H1 (cell line): ENCODE data around the gene MARCHF9. TPM values are rescaled to one million over a fixed set of nuclear protein-coding genes. Genes with fewer than 3 reads are reported as not detected.

Experiments used
- CTCF ChIA-PET: fragments of 300-600 bp; sonication (Branson Sonifier 250); formaldehyde crosslinking; loops from one replicate; lab custom pipeline; 2021; ENCODE audit not compliant: partially characterized antibody; lab: Charles Lee
- POLR2A ChIA-PET: fragments of 300-600 bp; sonication (Branson Sonifier 250); formaldehyde crosslinking; loops from one replicate; lab custom pipeline; 2021; ENCODE audit warnings: inconsistent platforms; ENCODE audit not compliant: partially characterized antibody; lab: Charles Lee
- DNase-seq, 2 experiments: peaks; one replicate each; pipeline versions ENCODE4 v3.0.0 to v3.0.0-alpha.2; 2010 to 2022; ENCODE audit warnings: low spot score in 2 of 2, low read depth in 1 of 2, mixed read lengths in 1 of 2
- FAIRE-seq: peaks from 2 replicates; lab custom pipeline; 2011; peaks lifted over from hg19 to GRCh38; lab: Jason Lieb, UNC
- H2AFZ ChIP-seq: 2 replicates; pipeline ENCODE4 v1.8.1; 2012; ENCODE audit warnings: low read length, inconsistent platforms
- H2AK5ac ChIP-seq: 2 replicates; pipeline ENCODE4 v1.6.1; 2013; ENCODE audit warnings: low read depth, low read length
- H2BK120ac ChIP-seq: replicated peaks from 2 replicates; pipeline ENCODE3; 2013; ENCODE audit warnings: low read depth, low read length, inconsistent platforms
- H2BK12ac ChIP-seq: 2 replicates; pipeline ENCODE4 v1.6.1; 2013; ENCODE audit warnings: low read depth, low read length
- H2BK15ac ChIP-seq: 2 replicates; pipeline ENCODE4 v1.6.1; 2013; ENCODE audit warnings: low read length
- H2BK20ac ChIP-seq: 2 replicates; pipeline ENCODE4 v1.6.1; 2013; ENCODE audit warnings: low read length
- H2BK5ac ChIP-seq: 2 replicates; pipeline ENCODE4 v1.6.1; 2013; ENCODE audit warnings: low read depth, low read length
- H3K14ac ChIP-seq: 2 replicates; pipeline ENCODE4 v1.6.1; 2013; ENCODE audit warnings: inconsistent platforms; ENCODE audit not compliant: insufficient read length
- H3K18ac ChIP-seq: 2 replicates; pipeline ENCODE4 v1.6.1; 2013; ENCODE audit warnings: low read length; ENCODE audit errors: extremely low read depth
- H3K23ac ChIP-seq: 2 replicates; pipeline ENCODE4 v1.6.1; 2013; ENCODE audit warnings: inconsistent platforms; ENCODE audit not compliant: insufficient read length
- H3K23me2 ChIP-seq: 2 replicates; pipeline ENCODE4 v1.6.1; 2013; ENCODE audit warnings: low read depth, low read length
- H3K27ac ChIP-seq: 2 replicates; pipeline ENCODE4 v1.6.1; 2011; ENCODE audit warnings: low read depth, low read length, inconsistent platforms
- H3K27me3 ChIP-seq, 4 experiments: replicated peaks in 1 of 4; 1 replicate in 1 of 4; 2 replicates in 3 of 4; pipeline versions ENCODE4 v1.6.1 to v1.8.1; 2011 to 2013; ENCODE audit warnings: low read length in 3 of 4, mild to moderate bottlenecking in 3 of 4, inconsistent platforms in 2 of 4, mixed read lengths in 2 of 4, moderate library complexity in 1 of 4; ENCODE audit not compliant: control insufficient read depth in 3 of 4, insufficient read depth in 3 of 4; ENCODE audit errors: extremely low read depth in 1 of 4
- H3K36me3 ChIP-seq, 4 experiments: 2 replicates each; pipeline versions ENCODE4 v1.6.1 to v1.8.1; 2011 to 2013; ENCODE audit warnings: mild to moderate bottlenecking in 4 of 4, low read length in 3 of 4, moderate library complexity in 2 of 4, control low read depth in 1 of 4, inconsistent platforms in 1 of 4; ENCODE audit not compliant: insufficient read depth in 4 of 4, control insufficient read depth in 2 of 4
- H3K4ac ChIP-seq: replicated peaks from 2 replicates; pipeline ENCODE3; 2013; ENCODE audit warnings: low read length, low read depth, mixed read lengths, inconsistent platforms; ENCODE audit not compliant: insufficient read length
- H3K4me1 ChIP-seq, 4 experiments: replicated peaks in 1 of 4; 1 replicate in 1 of 4; 2 replicates in 3 of 4; pipeline versions ENCODE4 v1.6.1 to v1.8.1; 2011 to 2013; ENCODE audit warnings: low read length in 3 of 4, inconsistent platforms in 2 of 4, mixed read lengths in 1 of 4; ENCODE audit not compliant: insufficient read depth in 4 of 4, control insufficient read depth in 3 of 4
- H3K4me2 ChIP-seq, 2 experiments: 2 replicates each; pipeline versions ENCODE4 v1.6.1 to v1.8.1; 2011 to 2013; ENCODE audit warnings: low read depth in 2 of 2, low read length in 2 of 2, control low read depth in 1 of 2, inconsistent platforms in 1 of 2, mild to moderate bottlenecking in 1 of 2; ENCODE audit not compliant: insufficient read depth in 1 of 2
- H3K4me3 ChIP-seq, 4 experiments: fragments of 200-600, 300-600 bp in 1 of 4; sonication (generic), shearing (Covaris generic), sonication (Bioruptor Twin) in 1 of 4; 2 replicates each; pipeline versions ENCODE4 v1.5.1 to v1.8.1; 2011 to 2016; ENCODE audit warnings: low read length in 4 of 4, low read depth in 3 of 4, control low read depth in 2 of 4, inconsistent platforms in 2 of 4, mild to moderate bottlenecking in 2 of 4, mixed read lengths in 1 of 4, moderate library complexity in 1 of 4; ENCODE audit not compliant: insufficient read depth in 2 of 4; ENCODE audit errors: extremely low read depth in 1 of 4
- H3K56ac ChIP-seq: replicated peaks from 2 replicates; pipeline ENCODE3; 2013; ENCODE audit warnings: low read depth, mild to moderate bottlenecking, mixed read lengths, low read length, inconsistent platforms; ENCODE audit not compliant: insufficient read length
- H3K79me1 ChIP-seq: 2 replicates; pipeline ENCODE4 v1.6.1; 2013; ENCODE audit warnings: low read depth, low read length, control low read depth
- H3K79me2 ChIP-seq, 2 experiments: 2 replicates each; pipeline versions ENCODE4 v1.6.1 to v1.8.1; 2012 to 2013; ENCODE audit warnings: low read length in 2 of 2, mild to moderate bottlenecking in 2 of 2, inconsistent platforms in 1 of 2; ENCODE audit not compliant: insufficient read depth in 2 of 2, control insufficient read depth in 1 of 2
- H3K9ac ChIP-seq, 4 experiments: replicated peaks in 1 of 4; 1 replicate in 1 of 4; 2 replicates in 3 of 4; pipeline versions ENCODE4 v1.6.1 to v1.8.1; 2011 to 2013; ENCODE audit warnings: low read depth in 3 of 4, low read length in 3 of 4, control low read depth in 2 of 4, mild to moderate bottlenecking in 2 of 4, moderate library complexity in 2 of 4, inconsistent platforms in 1 of 4; ENCODE audit errors: extremely low read depth in 1 of 4
- H3K9me3 ChIP-seq, 2 experiments: 2 replicates each; pipeline versions ENCODE4 v1.6.1 to v1.8.1; 2012 to 2013; ENCODE audit warnings: mild to moderate bottlenecking in 2 of 2, moderate library complexity in 2 of 2, control low read depth in 1 of 2, inconsistent platforms in 1 of 2, low read depth in 1 of 2, low read length in 1 of 2, mixed read lengths in 1 of 2; ENCODE audit not compliant: insufficient read depth in 2 of 2
- H4K20me1 ChIP-seq, 2 experiments: replicated peaks in 1 of 2; 2 replicates each; pipeline versions ENCODE3 to v1.8.1; 2011 to 2013; ENCODE audit warnings: inconsistent platforms in 2 of 2, low read length in 2 of 2, mild to moderate bottlenecking in 1 of 2; ENCODE audit not compliant: insufficient read depth in 2 of 2, control insufficient read depth in 1 of 2
- H4K5ac ChIP-seq: 2 replicates; pipeline ENCODE4 v1.6.1; 2013; ENCODE audit warnings: low read length, low read depth, mixed read lengths, inconsistent platforms; ENCODE audit not compliant: insufficient read length
- H4K8ac ChIP-seq: 2 replicates; pipeline ENCODE4 v1.8.0; 2013; ENCODE audit warnings: mild to moderate bottlenecking, moderate library complexity, low read length, inconsistent platforms; ENCODE audit not compliant: insufficient read depth; ENCODE audit errors: extremely low read depth
- H4K91ac ChIP-seq: replicated peaks from 2 replicates; pipeline ENCODE3; 2013; ENCODE audit warnings: low read length, mixed read lengths, inconsistent platforms; ENCODE audit not compliant: insufficient read length
- BCL11A ChIP-seq, 2 experiments: IDR thresholded peaks; one replicate each; pipeline ENCODE4 v1.6.1; 2011; ENCODE audit warnings: low read depth in 2 of 2, low read length in 2 of 2, mild to moderate bottlenecking in 2 of 2
- BRCA1 ChIP-seq: IDR thresholded peaks from 2 replicates; pipeline ENCODE4 v1.6.1; 2012; ENCODE audit warnings: low read depth, low read length, improper control_type of control experiment
- CREB1 ChIP-seq: IDR thresholded peaks from 2 replicates; pipeline ENCODE4 v1.6.1; 2012; ENCODE audit warnings: inconsistent platforms
- EGR1 ChIP-seq: IDR thresholded peaks from 2 replicates; pipeline ENCODE4 v1.6.1; 2011; ENCODE audit warnings: low read depth, low read length, borderline replicate concordance
- EZH2 ChIP-seq: fragments of 200-600 bp; sonication (generic); IDR thresholded peaks from 2 replicates; pipeline ENCODE4 v1.7.1; 2012; ENCODE audit warnings: low read depth, mild to moderate bottlenecking, moderate library complexity, low read length, inconsistent platforms; ENCODE audit not compliant: severe bottlenecking
- JUN ChIP-seq: IDR thresholded peaks from 2 replicates; pipeline ENCODE4 v1.6.1; 2011; ENCODE audit warnings: low read depth, mild to moderate bottlenecking, improper control_type of control experiment, low read length
- KDM4A ChIP-seq: IDR thresholded peaks from one replicate; pipeline ENCODE4 v1.7.1; 2012; ENCODE audit warnings: low read depth, mild to moderate bottlenecking, moderate library complexity, low read length, inconsistent platforms; ENCODE audit not compliant: severe bottlenecking
- RAD21 ChIP-seq, 2 experiments: IDR thresholded peaks in 1 of 2; conservative IDR thresholded peaks in 1 of 2; 2 replicates each; pipeline ENCODE4 v1.6.1; 2011; ENCODE audit warnings: low read depth in 2 of 2, low read length in 2 of 2, improper control_type of control experiment in 1 of 2, inconsistent platforms in 1 of 2, mild to moderate bottlenecking in 1 of 2, moderate library complexity in 1 of 2
- SIRT6 ChIP-seq: IDR thresholded peaks from one replicate; pipeline ENCODE4 v1.7.1; 2012; ENCODE audit warnings: low read length, inconsistent platforms
- SP4 ChIP-seq: IDR thresholded peaks from 2 replicates; pipeline ENCODE4 v1.6.1; 2012; ENCODE audit warnings: low read length, inconsistent platforms
- WGBS, 2 experiments: shearing (Covaris generic) in 1 of 2; methylation state at CpG; one replicate each; pipeline versions ENCODE4 v1.1.6 to v1.1.7; 2013 to 2015; ENCODE audit warnings: low lambda C conversion rate in 2 of 2, mixed read lengths in 2 of 2, inconsistent platforms in 1 of 2, low coverage in 1 of 2, missing lambda C conversion rate in 1 of 2; ENCODE audit not compliant: insufficient replicate concordance in 2 of 2, insufficient coverage in 1 of 2, insufficient read length in 1 of 2; ENCODE audit errors: extremely low coverage in 1 of 2, missing lambda C conversion rate in 1 of 2; 5-methylcytosine and 5-hydroxymethylcytosine counted together
- polyA plus RNA-seq, 7 experiments: library from polyadenylated mRNA; depleted of rRNA in 3 of 7; stranded (reverse) in 5 of 7; unstranded in 2 of 7; fragments of >200 nt in 5 of 7; fragments of 200-250 nt in 2 of 7; gene quantifications; 1 replicate in 5 of 7; 2 replicates in 1 of 7; 4 replicates in 1 of 7; pipeline versions ENCODE4 v1.2.1 to v1.2.3, GENCODE V29; 2011 to 2013; ENCODE audit warnings: missing spikeins in 2 of 7, mixed read lengths in 2 of 7
- total RNA-seq: library from RNA; stranded (reverse); fragmentation: NEBNext Ultra II Directional; extraction: Animal tissue kit (Norgen Biotek cat#: 25700); gene quantifications from 2 replicates; pipeline ENCODE4 v1.2.1, GENCODE V29; 2021

The MARCHF9 gene
- total and polyA plus RNA-seq, 2 of the 8 experiments (the other 6 are each of a cell fraction or from before 2014, with no cell fraction given), result 6.4 to 7.8 TPM

- POLR2A ChIA-PET, result interaction anchor here (1.0 to 1.6 kb wide), 3 partner anchors 8 to 14 kb away, joined by 3 to 6 read pairs (median 5); partner anchors contain the start of genes CYP27B1, EEF1AKMT3 and METTL1
- FAIRE-seq (no peak), DNase-seq (no peak)
- Histone ChIP-seq H4K8ac (no peak overlapping the region), H3K36me3 (peaks cover 0 to 5% (median 2%) of the 10 kb centered on the region in 4 experiments; a peak in 3 of 8 replicates), H3K4me3 (no peak overlapping the region), H3K79me2 (peaks cover 0 to 16% of the 10 kb centered on the region in 2 experiments; a peak in 2 of 4 replicates), H3K18ac (no peak overlapping the region), H2BK5ac (no peak overlapping the region), H3K23ac (no peak overlapping the region), H2BK120ac (no peak overlapping the region), H2AFZ (no peak overlapping the region), H3K23me2 (peaks cover 2% of the 10 kb centered on the region; the same call in 1 of the 2 replicates), H3K9ac (no peak overlapping the region; a peak in 1 of 7 replicates), H2BK20ac (no peak overlapping the region), H2BK15ac (no peak overlapping the region), H3K4me1 (no peaks in the 10 kb centered on the region), H3K56ac (no peak overlapping the region), H4K20me1 (no peaks in the 10 kb centered on the region), H4K91ac (no peak overlapping the region), H3K79me1 (no peaks in the 10 kb centered on the region), H2AK5ac (no peak overlapping the region), H3K9me3 (no peaks in the 10 kb centered on the region), H3K4ac (no peak overlapping the region), H3K4me2 (no peak overlapping the region), H3K14ac (no peak overlapping the region), H3K27ac (no peak overlapping the region; the same call in 1 of the 2 replicates), H4K5ac (no peak overlapping the region), H2BK12ac (no peak overlapping the region), H3K27me3 (no peaks in the 10 kb centered on the region)
- WGBS, 2 experiments, result 90% methylated on average over 4 of the region's 4 CpGs; no CpG with 5 or more reads in 1 of the 2 experiments
- CTCF ChIA-PET, result interaction anchor here (1.1 to 4.7 kb wide), 9 partner anchors 10 to 52 kb away, joined by 3 to 28 read pairs (median 5); partner anchors contain the start of gene CYP27B1
- TF ChIP-seq EZH2 (no peak), SP4 (no peak), BCL11A (IDR thresholded peaks at IDR 0.05; ENCODE audit: low read depth in 2 of 2, low read length in 2 of 2) (no peak), EGR1 (no peak), BRCA1 (no peak), CREB1 (no peak), KDM4A (no peak), SIRT6 (no peak), JUN (no peak), RAD21 (IDR thresholded peaks at IDR 0.05 in 1 of 2, conservative IDR thresholded peaks at IDR 0.05 in 1 of 2; ENCODE audit: low read depth in 2 of 2, low read length in 2 of 2) (no peak)
Measured at GRCh38 chr12:57780284-57780897, 25.5 kb downstream of the MARCHF9 start.
